C4-2B (cell line): Measurements from ENCODE around the gene HOXA13.

Experiments used
- CTCF ChIP-seq: fragments of 450-650 bp; conservative IDR thresholded peaks from 2 replicates; pipeline ENCODE4 v1.5.1; 2017; ENCODE audit warnings: mild to moderate bottlenecking
- ZFX ChIP-seq: fragments of 450-650 bp; IDR thresholded peaks from 2 replicates; pipeline ENCODE4 v1.6.1; 2017

GRCh38 chr7:27176962-27177794, 22.7 kb downstream of the HOXA13 start:
- TF ChIP-seq CTCF: no peak
- TF ChIP-seq ZFX: no peak
